ENCODE data around the gene PPDPF. TPM values are rescaled to one million over a fixed set of nuclear protein-coding genes. Genes with fewer than 3 reads are reported as not detected.
"Not testable (repeated sequence)": the region's sequence is repeated elsewhere in the genome, so short reads cannot be mapped to it uniquely, and the experiment has no call there.

PPDPF gene
- polyA plus RNA-seq, 3 donors: 108 to 192 (median 149) TPM

DNA sequence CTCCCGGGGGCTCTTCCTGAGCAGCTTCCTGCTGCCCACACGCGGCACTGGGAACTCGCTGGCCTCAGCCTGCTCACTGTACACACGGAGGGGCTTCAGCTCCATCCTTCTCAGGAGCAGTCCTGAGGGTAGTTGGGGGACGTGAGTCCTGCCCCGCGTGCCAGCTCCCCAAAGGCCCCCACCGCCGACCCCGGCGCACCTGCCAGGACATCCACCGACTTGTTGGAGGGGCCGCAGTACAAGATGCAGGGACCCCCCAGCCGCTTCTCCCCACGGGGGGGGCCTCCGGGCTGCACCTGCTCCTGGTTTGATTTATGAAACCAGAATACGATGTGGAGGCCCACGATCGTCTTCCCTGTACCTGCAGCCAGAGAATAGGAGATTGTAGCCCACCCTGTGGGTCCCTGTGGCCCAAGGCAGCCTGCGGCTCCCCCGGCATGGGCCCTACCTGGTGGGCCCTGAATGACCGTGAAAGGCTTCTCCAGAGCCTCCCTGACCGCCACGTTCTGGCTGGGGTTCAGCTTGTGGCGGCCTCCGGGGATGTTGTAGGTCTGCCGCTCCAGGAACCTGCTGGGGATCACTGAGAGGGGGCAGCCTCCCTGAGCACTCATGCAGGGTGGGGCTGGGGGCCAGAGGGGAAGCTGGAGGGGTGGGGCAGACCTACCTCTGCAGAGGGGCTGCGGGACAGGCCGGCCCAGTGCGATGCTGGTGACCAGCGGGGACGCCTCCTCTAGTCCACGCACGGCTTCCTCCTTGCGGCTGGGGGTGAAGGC, 41.2 kb downstream of the PPDPF start:
- no peak for DNase-seq (ENCODE audit: low read depth in 3 of 3, low spot score in 2 of 3)

DNA sequence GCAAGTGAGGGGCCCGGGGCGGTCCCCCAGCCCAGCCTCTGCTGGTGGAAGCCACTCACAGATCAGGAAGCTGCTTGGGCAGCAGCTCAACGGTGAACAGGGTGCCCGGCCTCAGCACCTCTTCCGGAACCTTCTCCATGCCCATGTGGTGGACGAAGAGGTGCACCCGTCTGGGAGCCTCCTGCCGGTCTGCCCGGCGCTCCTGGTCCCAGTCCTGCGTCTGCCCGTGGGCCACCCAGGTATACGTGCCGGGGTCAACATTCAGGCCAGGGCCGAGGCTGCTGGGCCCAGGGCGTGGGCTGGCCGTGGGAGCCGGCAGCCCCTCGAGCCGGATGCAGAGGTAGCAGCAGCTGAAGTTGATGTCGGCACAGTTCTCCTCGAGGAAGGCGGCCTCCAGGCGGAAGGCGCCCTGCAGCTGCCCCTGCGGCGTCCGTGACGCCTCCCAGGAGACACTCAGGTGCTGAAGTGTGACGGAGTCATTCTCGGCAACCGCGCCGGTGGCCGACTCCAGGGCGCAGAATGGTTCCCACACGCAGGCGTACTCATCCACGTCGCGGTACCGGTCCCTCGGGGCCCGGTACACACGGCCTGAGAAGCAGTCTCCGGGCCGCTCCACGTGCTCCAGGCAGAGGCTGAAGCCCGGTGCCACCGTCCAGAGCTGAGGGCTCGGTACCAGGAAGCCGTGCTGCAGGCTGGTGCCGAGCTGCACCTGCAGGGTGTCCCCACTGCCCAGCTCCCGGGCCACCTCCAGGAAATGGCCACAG, 42.1 kb downstream of the PPDPF start:
- DNase-seq (ENCODE audit: low read depth in 3 of 3, low spot score in 2 of 3): no peak

DNA sequence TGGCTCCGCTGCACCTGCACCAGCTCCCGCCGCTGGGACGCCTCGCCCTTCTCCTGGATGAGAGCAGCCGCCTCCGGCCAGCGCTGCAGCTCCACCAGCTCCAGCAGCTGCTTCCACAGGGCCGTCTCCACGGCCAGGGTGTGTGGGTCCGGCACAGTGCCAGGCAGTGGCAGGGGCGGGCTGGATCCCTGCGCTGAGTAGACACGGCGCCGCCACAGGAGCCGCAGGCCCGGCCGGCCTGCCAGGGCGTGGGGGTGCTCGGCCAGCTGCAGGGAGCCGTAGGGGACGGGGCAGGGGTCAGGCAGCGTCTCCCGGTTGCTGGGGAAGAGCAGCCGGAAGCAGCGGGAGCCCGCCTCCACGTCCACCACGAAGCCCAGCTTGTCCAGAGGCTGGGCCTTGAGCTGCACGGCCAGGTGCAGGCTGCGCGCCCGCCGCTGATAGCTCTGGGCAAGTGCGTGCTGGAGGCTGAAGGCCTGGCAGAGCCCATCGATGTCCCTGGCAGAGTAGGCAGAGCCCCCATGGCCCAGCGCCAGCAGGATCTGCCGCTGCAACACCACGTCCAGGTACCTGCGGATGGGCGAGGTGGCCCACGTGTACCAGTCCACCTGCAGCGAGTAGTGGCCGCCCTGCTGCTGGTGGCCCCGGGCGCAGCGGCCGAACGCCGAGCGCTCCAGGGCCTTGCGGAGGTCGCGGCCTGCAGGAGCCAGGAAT, 42.8 kb downstream of the PPDPF start:
- DNase-seq (ENCODE audit: low read depth in 3 of 3, low spot score in 2 of 3): no peak

DNA sequence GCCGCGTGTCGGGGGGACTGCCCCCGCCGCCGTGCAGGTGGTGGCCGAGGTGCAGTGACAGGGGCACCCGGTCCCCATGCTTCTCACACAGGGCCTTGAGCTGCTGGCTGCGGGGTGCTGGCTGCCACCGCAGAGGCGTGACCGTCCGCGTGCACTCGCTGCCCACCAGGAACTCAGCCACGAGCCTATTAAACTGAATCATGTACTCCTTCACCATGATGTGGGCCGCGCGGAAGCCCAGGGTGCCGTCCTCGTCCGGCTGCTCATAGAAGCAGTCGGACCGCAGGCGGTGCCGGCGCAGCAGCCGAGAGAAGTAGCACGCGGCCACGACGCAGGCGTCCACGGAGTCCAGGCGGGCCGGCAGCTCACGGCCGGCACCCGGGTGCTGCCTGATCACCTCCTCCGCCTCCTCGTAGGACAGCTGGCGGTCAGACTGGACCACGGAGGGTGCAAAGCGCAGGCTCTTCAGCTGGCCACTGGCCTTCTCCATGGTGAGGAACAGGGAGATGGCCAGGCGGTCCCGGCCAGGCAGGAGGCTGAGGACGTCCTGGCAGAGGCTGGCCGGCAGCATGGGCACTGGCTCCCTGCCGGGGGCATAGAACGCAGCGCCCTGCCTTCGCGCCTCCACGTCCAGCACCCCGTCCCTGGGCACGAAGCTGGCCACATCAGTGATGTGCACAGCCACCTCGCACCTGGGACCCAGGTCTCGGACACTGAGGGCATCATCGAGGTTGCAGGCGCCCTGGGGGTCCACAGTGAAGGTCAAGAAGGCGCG, 43.7 kb downstream of the PPDPF start:
- DNase-seq (ENCODE audit: low read depth in 3 of 3, low spot score in 2 of 3): no peak

DNA sequence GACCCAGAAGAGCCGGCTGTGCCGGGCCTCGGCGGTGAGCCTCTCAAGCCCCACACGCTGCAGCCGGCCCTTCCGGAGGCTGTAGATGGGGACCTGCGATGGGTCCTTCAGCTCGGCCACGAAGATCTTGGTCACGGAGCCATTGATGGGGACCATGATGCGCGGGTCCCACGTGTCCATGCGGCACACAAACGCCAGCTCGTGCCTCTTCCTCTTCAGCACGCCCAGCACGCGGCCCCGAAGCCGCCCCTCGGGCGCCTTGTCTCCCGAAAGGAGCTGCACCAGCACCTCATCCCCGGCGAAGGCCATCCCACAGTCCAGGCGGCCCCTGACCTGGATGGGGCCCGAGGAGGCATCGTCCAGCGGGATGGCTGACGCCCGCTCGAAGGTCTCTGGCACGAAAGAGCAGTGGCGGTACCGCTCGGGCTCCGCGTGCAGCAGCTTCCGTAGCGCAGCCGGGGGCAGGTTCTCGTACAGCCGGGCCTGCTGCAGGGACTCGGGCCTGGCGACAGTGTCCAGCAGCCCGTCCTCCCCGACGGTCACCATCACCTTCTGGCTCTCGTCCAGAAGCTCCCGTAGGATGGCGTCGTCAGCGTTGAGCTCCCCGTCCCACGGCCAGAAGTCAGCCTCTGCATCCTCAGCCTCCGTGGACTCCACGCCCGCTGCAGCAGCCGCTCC, 44.6 kb downstream of the PPDPF start:
- DNase-seq (ENCODE audit: low read depth in 3 of 3, low spot score in 2 of 3): no peak

DNA sequence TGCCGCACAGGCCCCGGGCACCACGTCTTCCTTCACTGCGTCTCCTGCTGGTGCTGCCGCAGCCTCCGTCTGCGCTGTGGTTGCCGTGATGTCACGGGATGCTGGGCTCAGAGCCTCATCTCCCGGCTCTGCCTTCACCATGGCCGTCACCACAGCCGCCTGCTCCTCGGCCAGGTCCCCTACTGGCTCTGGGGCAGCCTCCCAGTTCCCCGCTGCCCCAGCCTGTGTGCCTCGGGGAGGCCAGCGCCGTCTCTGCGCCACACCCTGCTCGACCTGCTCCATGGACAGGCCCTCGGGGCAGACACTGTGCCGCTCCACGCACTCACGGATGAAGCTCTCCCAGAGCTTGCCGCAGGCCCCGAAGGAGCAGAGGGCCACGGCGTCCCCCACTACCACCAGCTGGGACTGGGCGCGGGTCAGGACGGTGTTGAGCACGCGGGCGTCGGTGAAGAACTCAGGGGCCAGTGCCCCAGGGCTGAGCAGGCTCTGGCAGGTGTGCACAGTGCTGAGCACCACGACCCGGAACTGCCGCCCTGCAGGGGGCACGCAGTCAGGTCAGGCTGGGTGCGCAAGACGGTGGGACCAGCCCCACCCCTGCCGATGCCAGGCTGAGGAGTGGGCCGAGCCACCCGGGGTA, 45.3 kb downstream of the PPDPF start:
- no peak for DNase-seq (ENCODE audit: low read depth in 3 of 3, low spot score in 2 of 3)

DNA sequence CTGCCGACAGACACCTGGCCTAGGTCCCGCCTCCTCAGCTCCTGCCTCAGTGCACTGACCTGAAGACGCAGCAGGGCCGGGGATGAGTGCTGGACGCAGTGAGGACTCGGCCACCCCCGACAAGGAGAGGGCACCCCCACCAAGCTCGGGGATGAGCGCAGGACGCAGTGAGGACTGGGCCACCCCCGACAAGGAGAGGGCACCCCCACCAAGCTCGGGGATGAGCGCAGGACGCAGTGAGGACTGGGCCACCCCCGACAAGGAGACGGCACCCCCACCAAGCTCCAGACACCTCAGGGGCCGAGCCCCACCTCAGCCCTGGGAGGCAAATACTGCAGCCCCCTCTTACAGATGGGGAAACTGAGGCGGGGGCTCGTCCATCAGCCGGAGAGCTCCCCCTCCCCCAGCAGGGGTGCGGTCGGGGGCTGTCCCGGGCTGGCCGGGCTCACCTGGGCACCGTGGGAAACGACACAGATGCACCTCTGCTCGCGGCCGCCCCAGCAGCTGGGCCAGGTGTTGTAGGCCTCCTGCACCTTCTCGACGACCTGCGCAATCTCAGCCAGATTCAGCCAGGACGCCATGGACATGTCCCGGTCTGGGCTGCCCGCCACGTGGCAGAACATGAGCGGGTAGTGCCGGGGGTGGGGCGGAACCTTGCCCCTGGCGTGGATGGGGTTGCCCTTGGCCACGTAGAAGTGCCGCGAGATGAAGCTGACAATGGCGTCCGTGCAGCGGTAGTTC, 46.0 kb downstream of the PPDPF start:
- DNase-seq (ENCODE audit: low read depth in 3 of 3, low spot score in 2 of 3): no peak

DNA sequence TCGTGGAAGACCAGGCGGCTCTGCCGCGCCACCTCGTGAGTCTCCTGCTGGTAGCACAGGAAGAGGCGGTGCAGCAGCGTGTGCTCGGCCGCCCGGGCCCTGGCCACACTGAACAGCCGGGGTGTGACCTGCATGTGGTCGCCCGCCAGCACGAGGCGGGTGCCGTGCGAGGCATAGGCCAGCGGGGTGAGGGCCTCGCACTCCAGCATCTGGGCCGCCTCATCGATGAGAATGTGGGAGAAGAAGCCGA, 46.5 kb downstream of the PPDPF start:
- DNase-seq (ENCODE audit: low read depth in 3 of 3, low spot score in 2 of 3): no peak

DNA sequence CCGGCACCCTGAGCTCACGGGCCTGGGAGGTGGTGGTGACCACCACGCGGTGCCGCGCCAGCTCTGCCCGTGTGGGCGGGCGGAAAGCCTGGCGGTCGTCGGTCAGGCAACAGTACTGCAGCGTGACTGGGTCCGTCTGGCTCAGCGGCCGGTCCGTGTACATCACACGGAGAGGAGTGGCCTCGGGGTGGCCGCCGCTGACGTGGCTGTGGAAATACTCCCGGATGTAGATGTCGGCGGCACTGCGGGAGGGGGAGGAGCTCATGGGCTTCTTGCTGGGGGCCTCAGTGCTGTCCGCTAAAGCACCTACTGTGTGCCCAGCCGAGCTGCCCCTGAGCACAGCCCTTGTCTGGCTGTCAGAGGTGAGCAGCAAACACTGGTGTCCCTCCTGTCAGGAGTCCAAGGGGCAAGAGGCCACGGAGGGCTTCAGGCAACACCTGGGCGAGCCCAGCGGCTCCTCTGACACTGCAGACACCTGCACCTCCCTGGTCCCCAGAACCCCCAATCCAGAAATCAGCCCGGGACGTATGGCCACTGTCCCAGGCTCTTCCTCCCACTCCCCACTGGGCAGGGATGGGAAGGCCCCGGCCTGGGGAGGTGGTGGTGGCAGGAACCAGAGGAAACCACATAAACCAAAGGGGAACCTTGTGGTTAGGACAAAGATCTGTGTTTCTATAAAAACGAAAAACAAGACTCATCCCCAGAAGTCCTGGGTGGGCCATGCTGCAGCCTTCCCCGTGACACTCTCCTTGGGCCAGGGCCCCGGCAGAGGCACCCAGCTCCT, 47.0 kb downstream of the PPDPF start:
- no peak for DNase-seq (ENCODE audit: low read depth in 3 of 3, low spot score in 2 of 3)

DNA sequence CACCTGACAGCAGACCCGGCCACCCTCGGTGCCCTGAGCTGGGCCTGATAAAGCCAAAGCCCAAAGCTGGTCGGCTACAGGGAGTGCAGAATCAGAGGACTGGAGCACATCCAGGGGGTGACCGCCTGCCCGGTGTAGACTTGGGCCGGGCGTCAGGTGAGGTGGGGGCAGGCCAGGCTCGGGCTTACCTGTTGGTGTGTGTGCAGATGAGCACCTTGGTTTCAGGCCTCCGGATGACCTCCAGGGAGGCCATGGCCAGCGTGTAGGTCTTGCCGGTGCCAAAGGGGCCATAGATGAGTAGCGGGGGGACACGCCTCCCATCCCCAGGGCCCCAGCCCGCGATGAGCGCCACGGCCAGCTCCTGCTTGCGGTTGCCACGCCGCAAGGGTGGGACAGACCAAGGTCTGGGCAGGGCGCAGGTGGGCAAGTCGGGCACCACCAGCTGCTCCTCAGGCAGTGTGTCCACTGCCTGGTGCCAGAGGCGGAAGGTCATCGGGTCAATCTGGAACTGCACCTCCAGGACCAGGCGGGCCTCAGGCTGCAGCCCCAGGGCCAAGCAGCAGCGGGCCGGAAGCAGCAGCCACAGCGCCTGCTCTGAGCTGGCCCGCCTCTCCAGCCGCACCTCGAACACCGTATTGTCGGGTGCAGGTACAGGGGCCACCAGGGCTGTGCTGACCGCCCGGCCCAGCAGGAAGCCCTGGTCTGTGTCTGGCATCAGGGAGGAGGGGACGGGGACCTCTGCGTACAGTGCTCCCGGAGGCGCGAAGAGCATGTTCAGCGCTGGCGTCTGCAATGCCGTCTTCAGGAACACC, 47.8 kb downstream of the PPDPF start:
- no peak for DNase-seq (ENCODE audit: low read depth in 3 of 3, low spot score in 2 of 3)

DNA sequence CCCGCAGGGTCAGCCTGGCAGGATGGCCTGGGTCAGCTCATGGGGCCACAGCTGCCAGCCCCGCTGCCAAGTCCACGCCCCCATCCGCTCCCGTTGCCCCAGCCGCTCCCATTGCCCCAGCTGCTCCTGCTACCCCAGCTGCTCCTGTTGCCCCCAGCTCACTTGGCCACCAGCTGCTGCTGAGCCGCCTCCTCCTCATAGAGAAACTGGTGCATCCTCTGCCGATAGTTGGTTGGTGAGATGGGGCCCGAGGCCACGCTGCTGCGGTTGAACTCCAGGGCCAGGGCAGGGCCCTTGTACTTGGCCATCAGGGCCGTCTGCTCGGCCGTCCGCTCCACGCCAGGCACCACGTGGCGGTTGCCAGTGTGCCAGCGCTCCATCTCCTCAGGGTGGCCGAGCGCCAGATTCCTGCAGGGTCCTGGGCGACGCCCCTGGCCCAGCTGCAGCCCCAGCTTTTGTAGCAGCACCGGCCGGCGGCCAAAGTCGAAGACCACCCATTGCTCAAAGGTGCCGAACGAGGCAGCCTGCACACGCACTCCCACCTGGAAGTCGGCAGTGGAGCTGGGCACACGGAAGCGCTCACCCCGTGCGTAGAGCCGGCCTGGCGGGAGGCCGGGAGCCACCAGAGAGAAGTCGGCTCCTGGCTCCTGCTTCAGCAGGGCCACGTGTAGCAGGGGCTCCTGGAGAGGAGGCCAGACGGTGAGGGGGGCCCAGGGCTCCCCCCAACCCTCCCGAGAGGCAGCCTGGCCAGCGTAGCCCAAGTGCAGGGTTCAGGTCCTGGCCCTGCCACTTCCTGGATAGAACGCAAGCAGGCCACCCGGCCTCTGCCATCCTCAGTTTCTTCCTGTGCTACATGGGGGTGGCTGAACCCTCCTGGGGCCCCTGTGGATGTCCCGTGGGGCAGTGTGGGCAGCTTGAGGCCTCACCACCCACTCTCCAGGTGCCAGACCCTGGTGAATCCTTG, 48.7 kb downstream of the PPDPF start:
- DNase-seq (ENCODE audit: low read depth in 3 of 3, low spot score in 2 of 3): no peak

DNA sequence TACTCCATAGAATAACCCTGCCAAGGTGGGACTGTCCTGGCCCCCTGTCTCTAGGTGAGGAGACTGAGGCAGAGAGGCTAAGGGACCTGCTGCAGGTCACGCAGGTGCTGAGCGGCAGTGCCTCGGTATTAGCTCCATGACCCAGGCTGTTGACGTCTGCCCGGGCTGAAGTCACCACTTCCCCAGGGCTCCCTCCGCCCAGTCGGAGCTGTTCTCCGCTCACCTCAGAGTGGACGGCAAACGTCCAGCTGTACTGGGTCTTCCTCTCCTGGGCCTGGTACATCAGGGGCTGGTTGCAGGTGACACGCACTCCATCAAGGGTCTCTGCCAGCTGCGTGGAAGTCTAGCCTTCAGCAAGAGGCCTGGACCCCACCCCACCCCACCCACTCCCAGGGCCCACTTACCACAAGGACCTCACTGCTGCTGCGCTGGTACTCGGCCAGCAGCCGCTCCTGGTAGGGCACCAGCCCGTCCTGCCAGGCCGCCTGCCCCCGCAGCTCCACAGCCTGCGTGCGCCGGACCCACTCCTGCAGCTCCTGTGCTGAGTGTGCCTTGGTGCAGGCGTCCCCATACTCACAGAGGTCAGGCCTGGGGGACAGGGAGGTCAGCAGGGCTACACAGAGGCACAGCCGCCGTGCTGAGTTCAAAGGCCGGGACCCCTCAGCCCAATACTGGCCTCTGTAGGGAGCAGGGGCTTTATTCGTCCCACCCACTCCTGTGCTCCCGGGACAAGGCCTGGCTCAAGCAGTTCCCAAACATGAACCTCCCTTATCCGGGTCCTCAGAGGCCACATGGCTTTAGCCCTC, 49.9 kb downstream of the PPDPF start:
- DNase-seq (ENCODE audit: low read depth in 3 of 3, low spot score in 2 of 3): no peak

DNA sequence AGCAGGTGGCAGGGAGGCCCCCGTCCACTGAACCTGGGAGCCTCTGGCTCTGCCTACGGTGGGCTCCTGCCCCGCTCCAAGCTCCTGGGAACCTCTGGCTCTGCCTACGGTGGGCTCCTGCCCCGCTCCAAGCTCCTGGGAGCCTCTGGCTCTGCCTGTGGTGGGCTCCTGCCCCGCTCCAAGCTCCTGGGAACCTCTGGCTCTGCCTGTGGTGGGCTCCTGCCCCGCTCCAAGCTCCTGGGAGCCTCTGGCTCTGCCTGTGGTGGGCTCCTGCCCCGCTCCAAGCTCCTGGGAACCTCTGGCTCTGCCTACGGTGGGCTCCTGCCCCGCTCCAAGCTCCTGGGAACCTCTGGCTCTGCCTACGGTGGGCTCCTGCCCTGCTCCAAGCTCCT, 50.5 kb downstream of the PPDPF start:
- DNase-seq (ENCODE audit: low read depth in 3 of 3, low spot score in 2 of 3): not testable (repeated sequence)
